Frontal cortex (tissue), 4 donors: ENCODE data around the gene PLA2G2D. TPM values are rescaled to one million over a fixed set of nuclear protein-coding genes. Genes with fewer than 3 reads are reported as not detected.
A peak's percentile ranks its signal among the peaks of the same experiment; 100 is the strongest.

Experiments used
- DNase-seq, 2 donors: peaks; one replicate each; pipeline ENCODE4 v3.0.0; 2012; ENCODE audit warnings: low spot score in 2 of 2
- FAIRE-seq: peaks from 2 replicates; lab custom pipeline; 2012; peaks lifted over from hg19 to GRCh38; lab: Jason Lieb, UNC
- total RNA-seq: library from RNA; depleted of rRNA; stranded (reverse); fragments of >200 nt; gene quantifications from one replicate; pipeline ENCODE4 v1.2.3, GENCODE V29; 2014
- donor health status: control.
- donor health status: control.
- donor health status: control.

Gene PLA2G2D
- not detected for total RNA-seq

GRCh38 chr1:20119347-20119746 lies at the start of gene PLA2G2D:
Gene PLA2G2D, minus strand, starts transcription at chr1:20119536. Its CDS starts 38 bp downstream, at chr1:20119498.
- no peak for FAIRE-seq

GRCh38 chr1:20168564-20169491 lies 49.5 kb upstream of the PLA2G2D start:
- DNase-seq, result peak in 1 of 2 donors; percentile 54
- FAIRE-seq, result no peak

More at GRCh38 chr1:20119347-20119746, at the start of gene PLA2G2D:
- no peak for DNase-seq

GRCh38 chr1:20167126-20167525 lies 47.8 kb upstream of the PLA2G2D start:
- FAIRE-seq (no peak), DNase-seq (no peak)

GRCh38 chr1:20166051-20166450 lies 46.7 kb upstream of the PLA2G2D start:
- no peak for DNase-seq
- no peak for FAIRE-seq

- FAIRE-seq (no peak), DNase-seq (no peak)
Observed at GRCh38 chr1:20165522-20165951, 46.2 kb upstream of the PLA2G2D start.

- FAIRE-seq, result no peak
- no peak for DNase-seq
Observed at GRCh38 chr1:20164694-20165202, 45.4 kb upstream of the PLA2G2D start.

GRCh38 chr1:20160034-20160433 lies 40.7 kb upstream of the PLA2G2D start:
- no peak for FAIRE-seq

GRCh38 chr1:20158358-20159070 lies 39.2 kb upstream of the PLA2G2D start:
- DNase-seq (no peak), FAIRE-seq (no peak)

More at GRCh38 chr1:20160034-20160433, 40.7 kb upstream of the PLA2G2D start:
- no peak for DNase-seq

- FAIRE-seq (no peak), DNase-seq (no peak)
Observed at GRCh38 chr1:20154301-20154831, 35.0 kb upstream of the PLA2G2D start.

GRCh38 chr1:20153000-20153418 lies 33.7 kb upstream of the PLA2G2D start:
- DNase-seq, result peak; percentile 44 to 51
- FAIRE-seq, result no peak

GRCh38 chr1:20152599-20152930 lies 33.2 kb upstream of the PLA2G2D start:
- DNase-seq (no peak), FAIRE-seq (no peak)

- no peak for FAIRE-seq
- peak; percentile 61 to 86 for DNase-seq
Observed at GRCh38 chr1:20151906-20152598, 32.7 kb upstream of the PLA2G2D start.

GRCh38 chr1:20150969-20151368 lies 31.6 kb upstream of the PLA2G2D start:
- DNase-seq (no peak), FAIRE-seq (no peak)

GRCh38 chr1:20150326-20150705 lies 31.0 kb upstream of the PLA2G2D start:
- DNase-seq (no peak), FAIRE-seq (no peak)

- DNase-seq, result no peak
- FAIRE-seq, result no peak
Observed at GRCh38 chr1:20149601-20150325, 30.4 kb upstream of the PLA2G2D start.

GRCh38 chr1:20148571-20149500 lies 29.5 kb upstream of the PLA2G2D start:
- FAIRE-seq (no peak), DNase-seq (no peak)

- DNase-seq (no peak), FAIRE-seq (no peak)
Observed at GRCh38 chr1:20147846-20148570, 28.7 kb upstream of the PLA2G2D start.
